A673 (cell line): ENCODE results near the gene CNPY2.

Source experiments
- EZH2 ChIP-seq: fragments of 200-600 bp; sonication (generic); IDR thresholded peaks from 2 replicates; pipeline ENCODE4 v1.6.1; 2017; ENCODE audit warnings: borderline replicate concordance, low read depth, mild to moderate bottlenecking, mixed read lengths, antibody characterized with exemption, low read length; ENCODE audit not compliant: poor library complexity, severe bottlenecking
- TF ChIP-seq, protein P1 (sequence below): fragments of 300-800, 200-600 bp; sonication (generic); conservative IDR thresholded peaks from 2 replicates; pipeline ENCODE4 v1.5.1; 2017; ENCODE audit warnings: low read depth, mild to moderate bottlenecking, antibody characterized with exemption, low read length, moderate library complexity, mixed read lengths

DNA sequence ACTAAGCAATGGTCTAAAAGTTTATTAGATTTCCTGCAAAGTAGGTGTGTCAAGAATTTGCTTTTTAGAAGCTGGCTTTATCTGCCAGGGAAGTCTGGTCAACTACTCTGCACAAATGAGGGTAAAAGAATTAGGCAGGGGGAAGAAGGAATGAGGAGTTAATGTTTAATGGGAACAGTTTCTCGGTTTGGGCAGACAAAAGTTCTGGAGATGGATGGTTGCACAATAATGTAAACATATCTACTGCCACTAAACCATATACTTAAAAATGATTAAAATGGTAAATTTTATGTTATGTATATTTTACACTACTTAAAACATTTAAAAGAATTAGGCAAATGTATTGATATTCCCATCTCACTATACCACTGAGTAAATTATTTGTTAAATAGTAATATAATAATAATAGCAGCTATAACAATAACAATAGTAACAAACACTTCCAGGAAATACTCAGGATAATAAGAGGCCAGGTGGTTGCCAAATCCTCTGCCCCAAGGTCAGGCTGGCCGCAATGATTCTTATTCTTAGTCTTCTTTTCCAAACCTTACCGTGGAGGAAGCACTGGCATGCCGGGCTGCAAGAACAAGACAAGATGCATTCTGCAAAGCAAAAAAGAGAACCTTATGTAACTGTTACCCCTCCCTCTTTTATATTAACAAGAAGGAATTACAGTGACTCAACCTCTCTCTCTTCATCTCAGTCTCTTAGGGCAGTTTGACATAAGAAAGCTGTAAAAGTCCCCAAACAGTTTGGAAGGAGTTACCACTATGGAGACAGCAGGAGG, 29.6 kb downstream of the CNPY2 start:
- TF ChIP-seq, protein P1, sequence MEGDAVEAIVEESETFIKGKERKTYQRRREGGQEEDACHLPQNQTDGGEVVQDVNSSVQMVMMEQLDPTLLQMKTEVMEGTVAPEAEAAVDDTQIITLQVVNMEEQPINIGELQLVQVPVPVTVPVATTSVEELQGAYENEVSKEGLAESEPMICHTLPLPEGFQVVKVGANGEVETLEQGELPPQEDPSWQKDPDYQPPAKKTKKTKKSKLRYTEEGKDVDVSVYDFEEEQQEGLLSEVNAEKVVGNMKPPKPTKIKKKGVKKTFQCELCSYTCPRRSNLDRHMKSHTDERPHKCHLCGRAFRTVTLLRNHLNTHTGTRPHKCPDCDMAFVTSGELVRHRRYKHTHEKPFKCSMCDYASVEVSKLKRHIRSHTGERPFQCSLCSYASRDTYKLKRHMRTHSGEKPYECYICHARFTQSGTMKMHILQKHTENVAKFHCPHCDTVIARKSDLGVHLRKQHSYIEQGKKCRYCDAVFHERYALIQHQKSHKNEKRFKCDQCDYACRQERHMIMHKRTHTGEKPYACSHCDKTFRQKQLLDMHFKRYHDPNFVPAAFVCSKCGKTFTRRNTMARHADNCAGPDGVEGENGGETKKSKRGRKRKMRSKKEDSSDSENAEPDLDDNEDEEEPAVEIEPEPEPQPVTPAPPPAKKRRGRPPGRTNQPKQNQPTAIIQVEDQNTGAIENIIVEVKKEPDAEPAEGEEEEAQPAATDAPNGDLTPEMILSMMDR, result no peak
- no peak for TF ChIP-seq EZH2
